ENCODE data around the gene EFNB2.

DNA sequence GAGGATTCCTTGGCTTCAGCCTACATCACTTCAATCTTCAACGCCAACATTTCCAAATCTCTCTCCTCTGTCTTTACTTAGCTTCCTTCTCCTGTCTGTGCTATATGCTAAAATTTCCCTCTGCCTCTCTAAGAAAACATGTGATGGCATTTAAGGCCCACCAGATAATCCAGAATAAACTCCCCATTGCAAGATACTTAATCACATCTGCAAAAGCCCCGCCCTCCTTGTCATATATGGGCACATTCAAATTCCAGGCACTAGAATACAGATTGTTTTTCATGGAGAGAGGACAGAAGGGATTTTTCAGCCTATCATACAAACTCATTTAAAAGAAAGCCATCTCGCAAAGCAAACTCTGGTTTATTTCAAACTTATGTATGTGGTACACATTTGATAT is 16.3 kb upstream of the EFNB2 start:
- TF ChIP-seq SMC3 (conservative IDR thresholded peaks at IDR 0.05; ENCODE audit: poor library complexity) (no peak), TAF1 (IDR thresholded peaks at IDR 0.05; ENCODE audit: low read depth) (no peak), EP300 (conservative IDR thresholded peaks at IDR 0.05; ENCODE audit: poor library complexity, severe bottlenecking) (no peak), EZH2 (IDR thresholded peaks at IDR 0.05; ENCODE audit: borderline replicate concordance, insufficient read depth, low read length, poor library complexity, severe bottlenecking) (no peak), POLR2AphosphoS5 (IDR thresholded peaks at IDR 0.05) (no peak), RAD21 (conservative IDR thresholded peaks at IDR 0.05) (no peak), MXI1 (conservative IDR thresholded peaks at IDR 0.05; ENCODE audit: poor library complexity, severe bottlenecking) (no peak)
- TF ChIP-seq, protein P1, sequence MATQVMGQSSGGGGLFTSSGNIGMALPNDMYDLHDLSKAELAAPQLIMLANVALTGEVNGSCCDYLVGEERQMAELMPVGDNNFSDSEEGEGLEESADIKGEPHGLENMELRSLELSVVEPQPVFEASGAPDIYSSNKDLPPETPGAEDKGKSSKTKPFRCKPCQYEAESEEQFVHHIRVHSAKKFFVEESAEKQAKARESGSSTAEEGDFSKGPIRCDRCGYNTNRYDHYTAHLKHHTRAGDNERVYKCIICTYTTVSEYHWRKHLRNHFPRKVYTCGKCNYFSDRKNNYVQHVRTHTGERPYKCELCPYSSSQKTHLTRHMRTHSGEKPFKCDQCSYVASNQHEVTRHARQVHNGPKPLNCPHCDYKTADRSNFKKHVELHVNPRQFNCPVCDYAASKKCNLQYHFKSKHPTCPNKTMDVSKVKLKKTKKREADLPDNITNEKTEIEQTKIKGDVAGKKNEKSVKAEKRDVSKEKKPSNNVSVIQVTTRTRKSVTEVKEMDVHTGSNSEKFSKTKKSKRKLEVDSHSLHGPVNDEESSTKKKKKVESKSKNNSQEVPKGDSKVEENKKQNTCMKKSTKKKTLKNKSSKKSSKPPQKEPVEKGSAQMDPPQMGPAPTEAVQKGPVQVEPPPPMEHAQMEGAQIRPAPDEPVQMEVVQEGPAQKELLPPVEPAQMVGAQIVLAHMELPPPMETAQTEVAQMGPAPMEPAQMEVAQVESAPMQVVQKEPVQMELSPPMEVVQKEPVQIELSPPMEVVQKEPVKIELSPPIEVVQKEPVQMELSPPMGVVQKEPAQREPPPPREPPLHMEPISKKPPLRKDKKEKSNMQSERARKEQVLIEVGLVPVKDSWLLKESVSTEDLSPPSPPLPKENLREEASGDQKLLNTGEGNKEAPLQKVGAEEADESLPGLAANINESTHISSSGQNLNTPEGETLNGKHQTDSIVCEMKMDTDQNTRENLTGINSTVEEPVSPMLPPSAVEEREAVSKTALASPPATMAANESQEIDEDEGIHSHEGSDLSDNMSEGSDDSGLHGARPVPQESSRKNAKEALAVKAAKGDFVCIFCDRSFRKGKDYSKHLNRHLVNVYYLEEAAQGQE (IDR thresholded peaks at IDR 0.05; ENCODE audit: borderline replicate concordance): no peak
- TF ChIP-seq, protein P2, sequence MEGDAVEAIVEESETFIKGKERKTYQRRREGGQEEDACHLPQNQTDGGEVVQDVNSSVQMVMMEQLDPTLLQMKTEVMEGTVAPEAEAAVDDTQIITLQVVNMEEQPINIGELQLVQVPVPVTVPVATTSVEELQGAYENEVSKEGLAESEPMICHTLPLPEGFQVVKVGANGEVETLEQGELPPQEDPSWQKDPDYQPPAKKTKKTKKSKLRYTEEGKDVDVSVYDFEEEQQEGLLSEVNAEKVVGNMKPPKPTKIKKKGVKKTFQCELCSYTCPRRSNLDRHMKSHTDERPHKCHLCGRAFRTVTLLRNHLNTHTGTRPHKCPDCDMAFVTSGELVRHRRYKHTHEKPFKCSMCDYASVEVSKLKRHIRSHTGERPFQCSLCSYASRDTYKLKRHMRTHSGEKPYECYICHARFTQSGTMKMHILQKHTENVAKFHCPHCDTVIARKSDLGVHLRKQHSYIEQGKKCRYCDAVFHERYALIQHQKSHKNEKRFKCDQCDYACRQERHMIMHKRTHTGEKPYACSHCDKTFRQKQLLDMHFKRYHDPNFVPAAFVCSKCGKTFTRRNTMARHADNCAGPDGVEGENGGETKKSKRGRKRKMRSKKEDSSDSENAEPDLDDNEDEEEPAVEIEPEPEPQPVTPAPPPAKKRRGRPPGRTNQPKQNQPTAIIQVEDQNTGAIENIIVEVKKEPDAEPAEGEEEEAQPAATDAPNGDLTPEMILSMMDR (IDR thresholded peaks at IDR 0.05; ENCODE audit: poor library complexity, severe bottlenecking): no peak

Data from neural cell (in vitro differentiated cells).